GM21717 (cell line): ENCODE results near the gene DEAF1.
"Not testable (repeated sequence)": the region's sequence is repeated elsewhere in the genome, so short reads cannot be mapped to it uniquely, and the experiment has no call there.

Experiments used
- ATAC-seq: cut with Tn5 transposase; IDR thresholded peaks from one replicate; pipeline ENCODE4 v1.9.1; 2021; ENCODE audit warnings: mild to moderate bottlenecking, moderate library complexity; ENCODE audit not compliant: unreplicated experiment

DEAF1 gene, protein sequence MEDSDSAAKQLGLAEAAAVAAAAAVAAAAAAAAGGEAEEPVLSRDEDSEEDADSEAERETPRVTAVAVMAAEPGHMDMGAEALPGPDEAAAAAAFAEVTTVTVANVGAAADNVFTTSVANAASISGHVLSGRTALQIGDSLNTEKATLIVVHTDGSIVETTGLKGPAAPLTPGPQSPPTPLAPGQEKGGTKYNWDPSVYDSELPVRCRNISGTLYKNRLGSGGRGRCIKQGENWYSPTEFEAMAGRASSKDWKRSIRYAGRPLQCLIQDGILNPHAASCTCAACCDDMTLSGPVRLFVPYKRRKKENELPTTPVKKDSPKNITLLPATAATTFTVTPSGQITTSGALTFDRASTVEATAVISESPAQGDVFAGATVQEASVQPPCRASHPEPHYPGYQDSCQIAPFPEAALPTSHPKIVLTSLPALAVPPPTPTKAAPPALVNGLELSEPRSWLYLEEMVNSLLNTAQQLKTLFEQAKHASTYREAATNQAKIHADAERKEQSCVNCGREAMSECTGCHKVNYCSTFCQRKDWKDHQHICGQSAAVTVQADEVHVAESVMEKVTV

DNA sequence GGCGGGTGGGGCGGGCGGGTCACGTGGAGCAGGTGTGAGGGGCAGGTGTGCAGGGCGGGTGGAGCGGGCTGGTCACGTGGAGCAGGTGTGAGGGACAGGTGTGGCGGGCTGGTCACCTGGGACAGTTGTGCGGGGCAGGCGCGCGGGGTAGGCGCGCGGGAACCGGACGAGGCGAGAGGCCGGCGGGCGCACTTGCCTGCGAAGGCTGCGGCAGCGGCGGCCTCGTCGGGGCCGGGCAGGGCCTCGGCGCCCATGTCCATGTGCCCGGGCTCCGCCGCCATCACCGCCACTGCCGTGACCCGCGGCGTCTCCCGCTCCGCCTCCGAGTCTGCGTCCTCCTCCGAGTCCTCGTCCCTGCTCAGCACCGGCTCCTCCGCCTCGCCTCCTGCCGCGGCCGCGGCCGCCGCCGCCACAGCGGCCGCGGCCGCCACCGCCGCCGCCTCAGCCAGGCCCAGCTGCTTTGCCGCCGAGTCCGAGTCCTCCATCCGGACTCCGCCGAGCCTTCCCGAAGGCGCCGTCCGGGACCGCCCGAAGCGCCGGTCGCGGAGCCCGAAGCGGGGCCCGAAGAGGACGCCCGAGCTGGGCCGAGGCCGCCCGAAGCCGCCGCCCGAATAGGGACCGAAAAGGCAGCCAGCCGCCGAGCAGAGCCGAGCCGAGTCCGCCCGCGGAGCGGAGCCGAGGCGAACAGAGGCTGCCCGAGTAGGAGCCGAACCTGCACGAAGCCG, at the start of gene DEAF1:
Gene DEAF1, minus strand, starts transcription at position 660 of the 725 bp plus-strand sequence. Its CDS starts 175 bp downstream, at position 485.
- ATAC-seq = peak; percentile 73

DNA sequence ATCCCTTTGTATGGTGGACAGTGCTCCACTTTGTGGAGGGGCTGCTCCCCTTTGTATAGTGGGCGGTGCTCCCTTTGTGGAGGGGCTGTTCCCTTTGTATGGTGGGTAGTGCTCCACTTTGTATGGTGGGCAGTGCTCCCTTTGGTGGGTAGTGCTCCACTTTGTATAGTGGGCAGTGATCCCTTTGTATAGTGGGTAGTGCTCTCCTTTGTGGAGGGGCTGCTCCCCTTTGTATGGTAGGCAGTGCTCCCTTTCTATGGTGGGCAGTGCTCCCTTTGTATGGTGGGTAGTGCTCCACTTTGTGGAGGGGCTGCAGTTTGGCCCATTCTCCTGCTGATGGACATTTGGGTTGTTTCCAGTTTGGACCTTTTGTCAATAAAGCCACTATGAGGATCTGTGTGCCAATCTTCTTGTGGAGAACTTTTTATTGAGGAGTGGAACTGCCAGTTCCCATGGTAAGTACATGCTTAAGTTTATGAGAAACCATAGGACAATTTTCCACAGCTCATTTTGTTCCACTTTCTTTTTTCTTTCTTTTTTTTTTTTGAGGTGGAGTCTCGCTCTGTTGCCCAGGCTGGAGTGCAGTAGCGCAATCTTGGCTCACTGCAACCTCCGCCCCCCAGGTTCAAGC, 47.7 kb upstream of the DEAF1 start:
- ATAC-seq = no peak

DNA sequence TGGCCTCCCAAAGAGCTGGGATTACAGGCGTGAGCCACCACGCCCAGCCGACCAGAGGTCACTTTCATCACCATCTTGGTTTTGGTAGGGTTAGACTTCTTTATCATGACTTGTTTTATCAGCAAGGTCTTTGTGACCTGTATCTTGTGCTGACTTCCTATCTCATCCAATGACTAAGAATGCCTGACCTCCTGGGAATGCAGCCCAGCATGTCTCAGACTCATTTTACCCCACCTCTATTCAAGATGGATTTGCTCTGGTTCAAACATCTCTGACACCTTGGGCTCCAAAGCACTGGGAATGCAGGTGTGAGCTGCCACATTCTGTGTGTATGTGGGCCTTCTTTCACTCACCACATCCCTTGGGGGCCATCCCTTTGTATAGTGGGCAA, 47.1 kb upstream of the DEAF1 start:
- no peak for ATAC-seq

DNA sequence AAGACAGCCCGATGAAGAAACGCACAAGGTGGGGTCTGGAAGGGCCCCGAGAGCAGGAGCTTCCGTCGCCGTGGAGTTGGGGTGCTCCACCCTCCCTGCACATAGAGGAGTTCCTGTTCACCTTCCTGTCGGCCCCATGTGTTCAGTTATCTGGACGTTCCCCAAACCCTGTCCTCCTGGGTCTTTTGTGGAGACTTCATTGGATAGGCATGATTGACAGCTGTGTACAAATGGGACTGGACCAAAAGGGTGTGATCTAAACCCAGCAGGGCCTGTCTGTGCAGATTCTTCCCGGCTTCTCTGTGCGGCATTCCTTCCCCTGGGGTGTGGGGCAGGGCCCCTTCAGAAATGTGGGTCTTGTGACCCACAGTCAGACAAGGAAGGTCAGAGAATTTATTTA, 42.9 kb upstream of the DEAF1 start:
- ATAC-seq = not testable (repeated sequence)

DNA sequence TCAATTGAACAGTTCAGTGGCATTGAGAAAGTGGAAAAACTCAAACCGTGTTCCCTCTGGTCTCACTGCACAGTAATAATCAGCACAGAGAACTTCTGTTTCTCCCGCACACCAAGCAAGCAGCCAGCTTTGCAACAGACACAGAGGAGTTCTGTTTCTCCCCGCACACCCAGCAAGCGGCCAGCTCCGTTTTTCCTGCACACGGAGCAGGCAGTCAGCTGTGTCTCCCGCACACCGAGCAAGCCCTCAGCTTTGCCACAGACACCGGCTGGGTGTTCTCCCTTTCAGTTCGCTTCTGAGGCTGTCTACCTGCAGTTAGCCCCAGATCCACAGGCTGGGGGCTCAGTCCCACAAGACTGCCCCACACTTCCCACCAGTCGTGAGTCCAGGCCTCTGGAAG, 42.3 kb upstream of the DEAF1 start:
- no peak for ATAC-seq

GRCh38 chr11:734541-734940, 39.5 kb upstream of the DEAF1 start:
- not testable (repeated sequence) for ATAC-seq

GRCh38 chr11:733072-733471, 38.0 kb upstream of the DEAF1 start:
- ATAC-seq = no peak

DNA sequence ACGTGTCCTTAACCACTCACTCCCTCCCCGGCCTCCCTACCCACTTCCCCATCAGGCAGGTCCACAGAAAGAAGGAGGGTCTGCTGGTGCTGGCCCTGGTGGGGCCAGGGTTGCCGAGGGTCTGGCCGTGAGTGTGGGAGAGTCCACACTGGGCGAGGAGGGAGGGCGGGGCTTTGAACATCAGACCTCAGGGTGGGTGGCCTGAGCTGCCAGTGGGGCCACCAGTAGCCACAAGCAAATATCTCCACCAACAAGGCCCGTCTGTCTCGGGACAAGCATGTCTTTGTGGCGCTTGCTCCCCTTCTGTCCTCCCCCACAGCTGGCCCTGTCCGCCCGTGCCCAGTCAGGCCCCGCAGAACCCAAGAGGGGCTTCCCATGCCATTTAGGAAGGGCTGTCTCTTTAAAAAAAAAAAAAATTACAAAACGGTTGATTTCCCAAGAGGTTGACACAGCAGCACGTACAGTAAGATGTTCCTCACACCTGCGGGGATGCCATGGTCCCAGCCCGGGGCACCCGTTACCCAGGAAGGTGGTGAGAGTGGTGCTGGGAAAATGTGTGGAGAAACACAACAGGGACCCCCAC, 34.6 kb upstream of the DEAF1 start:
- no peak for ATAC-seq

DNA sequence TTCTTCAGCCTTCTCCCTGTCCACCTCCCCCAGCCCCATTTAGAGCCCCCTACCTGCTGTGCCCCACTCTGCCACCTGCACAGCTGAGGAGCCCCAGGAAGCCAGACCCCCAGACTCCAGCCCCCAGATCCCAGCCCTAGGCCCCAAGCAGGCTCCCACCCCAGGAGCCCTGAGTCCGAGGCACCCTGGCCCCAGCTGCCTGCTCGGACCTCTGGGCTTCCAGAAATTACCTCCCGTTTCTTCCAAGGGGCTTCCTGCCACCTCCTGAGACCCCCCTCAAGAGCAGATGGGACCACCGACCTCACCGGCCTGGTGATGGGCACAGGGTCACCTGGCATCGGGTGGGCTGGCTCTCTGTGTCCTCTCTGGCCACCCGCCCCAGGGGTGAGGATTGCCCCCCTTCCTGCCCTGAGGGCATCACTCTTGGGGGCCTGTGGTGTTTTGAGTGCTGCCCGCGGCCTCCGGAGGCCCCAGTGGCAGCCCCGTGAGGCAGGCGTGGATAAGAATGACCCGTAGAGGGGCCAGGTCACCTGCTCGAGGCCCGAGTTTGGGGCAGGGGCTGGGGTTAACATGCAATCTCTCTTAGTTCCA, 34.0 kb upstream of the DEAF1 start:
- ATAC-seq = no peak

- no peak for ATAC-seq
These were observed 33.1 kb upstream of the DEAF1 start for GRCh38 chr11:727859-728748.

DNA sequence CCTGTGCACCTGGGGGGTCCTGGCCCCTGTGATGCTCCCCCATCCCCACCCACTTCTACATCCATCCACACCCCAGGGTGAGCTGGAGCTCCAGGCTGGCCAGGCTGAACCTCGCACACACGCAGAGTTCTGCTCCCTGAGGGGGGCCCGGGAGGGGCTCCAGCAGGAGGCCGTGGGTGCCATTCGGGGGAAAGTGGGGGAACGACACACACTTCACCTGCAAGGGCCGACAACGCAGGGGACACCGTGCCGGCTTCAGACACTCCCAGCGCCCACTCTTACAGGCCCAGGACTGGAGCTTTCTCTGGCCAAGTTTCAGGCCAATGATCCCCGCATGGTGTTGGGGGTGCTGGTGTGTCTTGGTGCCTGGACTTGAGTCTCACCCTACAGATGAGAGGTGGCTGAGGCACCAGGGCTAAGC, 32.3 kb upstream of the DEAF1 start:
- no peak for ATAC-seq

DNA sequence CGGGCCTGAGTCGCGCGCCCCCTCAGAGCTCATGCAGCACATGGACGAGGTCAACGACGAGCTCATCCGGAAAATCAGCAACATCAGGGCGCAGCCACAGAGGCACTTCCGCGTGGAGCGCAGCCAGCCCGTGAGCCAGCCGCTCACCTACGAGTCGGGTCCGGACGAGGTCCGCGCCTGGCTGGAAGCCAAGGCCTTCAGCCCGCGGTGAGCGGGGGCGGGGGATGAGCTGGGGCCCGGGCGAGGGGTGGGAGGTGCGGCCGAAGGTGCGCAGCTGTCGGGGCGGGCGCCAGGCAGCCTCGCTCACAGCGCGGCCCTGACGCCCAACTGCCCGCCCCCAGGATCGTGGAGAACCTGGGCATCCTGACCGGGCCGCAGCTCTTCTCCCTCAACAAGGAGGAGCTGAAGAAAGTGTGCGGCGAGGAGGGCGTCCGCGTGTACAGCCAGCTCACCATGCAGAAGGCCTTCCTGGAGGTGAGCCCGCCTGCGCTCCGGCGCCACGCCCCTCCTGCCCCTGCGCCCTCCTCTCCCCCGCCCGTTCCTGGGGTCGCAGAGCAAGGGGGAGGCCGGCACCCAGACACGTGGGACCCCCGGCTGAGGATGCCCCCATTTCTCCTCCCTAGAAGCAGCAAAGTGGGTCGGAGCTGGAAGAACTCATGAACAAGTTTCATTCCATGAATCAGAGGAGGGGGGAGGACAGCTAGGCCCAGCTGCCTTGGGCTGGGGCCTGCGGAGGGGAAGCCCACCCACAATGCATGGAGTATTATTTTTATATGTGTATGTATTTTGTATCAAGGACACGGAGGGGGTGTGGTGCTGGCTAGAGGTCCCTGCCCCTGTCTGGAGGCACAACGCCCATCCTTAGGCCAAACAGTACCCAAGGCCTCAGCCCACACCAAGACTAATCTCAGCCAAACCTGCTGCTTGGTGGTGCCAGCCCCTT, 31.5 kb upstream of the DEAF1 start:
- ATAC-seq = no peak

DNA sequence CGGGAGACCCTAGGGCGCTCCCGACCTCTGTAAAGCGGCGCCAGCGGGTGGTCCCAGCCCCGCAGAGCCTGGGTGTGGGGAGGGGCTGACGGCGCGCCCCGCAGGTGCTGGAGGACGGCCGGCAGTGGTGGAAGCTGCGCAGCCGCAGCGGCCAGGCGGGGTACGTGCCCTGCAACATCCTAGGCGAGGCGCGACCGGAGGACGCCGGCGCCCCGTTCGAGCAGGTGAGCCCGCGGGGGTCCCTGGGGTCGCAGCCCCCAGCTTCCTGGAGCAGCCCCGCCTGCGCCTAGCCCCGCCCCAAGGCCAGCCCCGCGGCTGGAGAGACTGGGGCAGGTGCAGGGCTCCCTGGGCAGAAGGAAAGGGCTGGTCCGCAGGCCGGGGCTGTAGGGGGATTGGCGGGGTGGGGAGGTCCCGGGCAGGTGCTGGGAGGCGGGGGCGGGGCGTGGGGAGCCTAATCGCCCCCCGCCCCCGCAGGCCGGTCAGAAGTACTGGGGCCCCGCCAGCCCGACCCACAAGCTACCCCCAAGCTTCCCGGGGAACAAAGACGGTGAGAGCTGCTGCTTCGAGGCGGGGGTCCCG, 30.7 kb upstream of the DEAF1 start:
- no peak for ATAC-seq

- ATAC-seq = no peak
These were observed 29.9 kb upstream of the DEAF1 start for GRCh38 chr11:724778-725386.

- ATAC-seq = no peak
These were observed 29.2 kb upstream of the DEAF1 start for GRCh38 chr11:724049-724777.

DNA sequence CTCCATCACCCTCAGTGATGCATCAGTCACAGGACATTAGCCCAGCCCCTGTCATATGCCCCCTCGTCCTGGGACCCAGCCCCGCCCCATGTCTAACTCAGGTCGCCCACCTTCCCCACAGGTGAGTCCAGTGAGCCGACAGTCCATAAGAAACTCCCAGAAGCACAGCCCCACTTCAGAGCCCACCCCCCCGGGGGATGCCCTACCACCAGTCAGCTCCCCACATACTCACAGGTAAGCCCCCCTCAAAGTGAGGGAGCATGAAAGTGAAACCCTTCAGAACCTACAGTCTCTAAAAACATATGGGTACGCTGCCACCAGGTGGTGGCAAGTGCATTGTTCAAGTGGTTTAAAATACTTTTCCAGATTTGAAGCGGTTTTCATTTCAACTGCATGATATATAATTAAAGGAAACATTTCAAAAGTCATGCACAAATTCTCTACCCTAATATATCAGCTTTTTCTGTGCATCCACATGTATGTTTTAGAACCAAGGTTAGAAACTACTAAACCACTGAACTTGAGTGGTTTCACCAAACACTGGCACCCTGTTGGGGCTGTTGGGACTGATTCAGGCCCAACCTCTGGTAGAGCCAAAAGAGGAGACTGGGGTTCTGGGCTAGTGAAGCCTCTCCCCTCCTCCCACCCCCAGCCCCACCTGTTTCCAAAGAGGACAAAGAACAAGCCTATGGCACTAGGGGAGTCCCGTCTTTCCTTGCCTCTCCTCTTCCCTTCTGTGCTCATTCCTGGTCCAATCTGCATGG, 28.3 kb upstream of the DEAF1 start:
- ATAC-seq = no peak
